ENCODE data around the gene TNKS2. TPM values are rescaled to one million over a fixed set of nuclear protein-coding genes. Genes with fewer than 3 reads are reported as not detected.
"Not testable (repeated sequence)": the region's sequence is repeated elsewhere in the genome, so short reads cannot be mapped to it uniquely, and the experiment has no call there.

TNKS2 gene
- total RNA-seq, result 36.3 TPM

GRCh38 chr10:91797874-91798648 lies at the start of gene TNKS2:
Gene TNKS2 (plus strand): TSS chr10:91798426. CDS start chr10:91798691, 265 bp downstream.
- peak within 1 kb of the TSS; percentile 96 for H3K27ac ChIP-seq
- intact Hi-C loops (cut with DNase I), result no loop called here
- TF ChIP-seq POLR2A (IDR thresholded peaks at IDR 0.05) (peak; percentile 24 to 89), POLR2AphosphoS5 (IDR thresholded peaks at IDR 0.05; ENCODE audit: insufficient read depth in 1 of 2, low read depth in 1 of 2) (peak; percentile 90 to 92), CTCF (IDR thresholded peaks at IDR 0.05) (no peak)
- DNase-seq (ENCODE audit: extremely low spot score in 2 of 2), result peak in 1 of 2 donors; percentile 92
- no peaks in the 10 kb centered on the region for H3K27me3 ChIP-seq
- H3K4me1 ChIP-seq, result peaks cover 39% of the 10 kb centered on the region
- no peaks in the 10 kb centered on the region for H3K9me3 ChIP-seq
- H3K36me3 ChIP-seq, result no peaks in the 10 kb centered on the region
- H3K4me3 ChIP-seq, result peak within 1 kb of the TSS; percentile 68 to 99

GRCh38 chr10:91749592-91749991 lies 48.6 kb upstream of the TNKS2 start:
- H3K27ac ChIP-seq; intact Hi-C loops (cut with DNase I); H3K4me1 ChIP-seq; H3K9me3 ChIP-seq; DNase-seq (ENCODE audit: extremely low spot score in 2 of 2); H3K27me3 ChIP-seq; H3K36me3 ChIP-seq; H3K4me3 ChIP-seq: not testable (repeated sequence)

- no peak for DNase-seq (ENCODE audit: extremely low spot score in 2 of 2)
- intact Hi-C loops (cut with DNase I), result no loop called here
- H3K27me3 ChIP-seq, result no peaks in the 10 kb centered on the region
- no peaks in the 10 kb centered on the region for H3K4me1 ChIP-seq
- TF ChIP-seq POLR2A (IDR thresholded peaks at IDR 0.05), result no peak
- no peak for TF ChIP-seq POLR2AphosphoS5 (IDR thresholded peaks at IDR 0.05; ENCODE audit: insufficient read depth in 1 of 2, low read depth in 1 of 2)
- TF ChIP-seq CTCF (IDR thresholded peaks at IDR 0.05), result no peak
- H3K9me3 ChIP-seq, result no peaks in the 10 kb centered on the region
- no peak overlapping the region for H3K27ac ChIP-seq
- no peaks in the 10 kb centered on the region for H3K36me3 ChIP-seq
- H3K4me3 ChIP-seq, result no peak overlapping the region
Observed at GRCh38 chr10:91756286-91756685, 41.9 kb upstream of the TNKS2 start.

GRCh38 chr10:91758303-91759146 lies 39.7 kb upstream of the TNKS2 start:
- Histone ChIP-seq H3K36me3 (no peaks in the 10 kb centered on the region), H3K27ac (no peak overlapping the region), H3K9me3 (no peaks in the 10 kb centered on the region), H3K27me3 (no peaks in the 10 kb centered on the region), H3K4me3 (no peak overlapping the region), H3K4me1 (no peaks in the 10 kb centered on the region)
- no peak for DNase-seq (ENCODE audit: extremely low spot score in 2 of 2)
- TF ChIP-seq CTCF (IDR thresholded peaks at IDR 0.05), result peak in 2 of 3 experiments; percentile 26 to 34
- TF ChIP-seq POLR2A (IDR thresholded peaks at IDR 0.05), result no peak
- TF ChIP-seq POLR2AphosphoS5 (IDR thresholded peaks at IDR 0.05; ENCODE audit: insufficient read depth in 1 of 2, low read depth in 1 of 2), result no peak
- intact Hi-C loops (cut with DNase I), result no loop called here

GRCh38 chr10:91759581-91759986 lies 38.6 kb upstream of the TNKS2 start:
- Histone ChIP-seq H3K27ac (no peak overlapping the region), H3K36me3 (no peaks in the 10 kb centered on the region), H3K4me1 (no peaks in the 10 kb centered on the region), H3K27me3 (no peaks in the 10 kb centered on the region), H3K4me3 (no peak overlapping the region), H3K9me3 (no peaks in the 10 kb centered on the region)
- TF ChIP-seq POLR2AphosphoS5 (IDR thresholded peaks at IDR 0.05; ENCODE audit: insufficient read depth in 1 of 2, low read depth in 1 of 2) (no peak), CTCF (IDR thresholded peaks at IDR 0.05) (no peak), POLR2A (IDR thresholded peaks at IDR 0.05) (no peak)
- intact Hi-C loops (cut with DNase I), result no loop called here
- DNase-seq (ENCODE audit: extremely low spot score in 2 of 2), result no peak
